Fibroblast of upper back skin (primary cell): ENCODE measurements around the gene B3GAT3.
"Not testable (repeated sequence)": the region's sequence is repeated elsewhere in the genome, so short reads cannot be mapped to it uniquely, and the experiment has no call there.

Source experiments
- DNase-seq: peaks from one replicate; pipeline ENCODE4 v3.0.0-alpha.2; 2013

Gene B3GAT3

GRCh38 chr11:62577046-62577714 is 44.6 kb downstream of the B3GAT3 start:
- no peak for DNase-seq

- DNase-seq: no peak
Measured at GRCh38 chr11:62575837-62576236, 45.9 kb downstream of the B3GAT3 start.

- DNase-seq: no peak
Measured at GRCh38 chr11:62575156-62575555, 46.6 kb downstream of the B3GAT3 start.

GRCh38 chr11:62574363-62575071 is 47.3 kb downstream of the B3GAT3 start:
- peak; percentile 36 for DNase-seq

- DNase-seq: peak; percentile 100
Measured at GRCh38 chr11:62573592-62574362, 48.0 kb downstream of the B3GAT3 start, which contains the start of gene EEF1G. TSS of gene EEF1G (minus strand) at chr11:62573891. CDS start at chr11:62573842, 49 bp downstream.

- no peak for DNase-seq
Measured at GRCh38 chr11:62573006-62573591, 48.7 kb downstream of the B3GAT3 start.

- DNase-seq: no peak
Measured at GRCh38 chr11:62572431-62572830, 49.4 kb downstream of the B3GAT3 start.

- DNase-seq: not testable (repeated sequence)
Measured at GRCh38 chr11:62571493-62571892, 50.3 kb downstream of the B3GAT3 start.

GRCh38 chr11:62570903-62571302 is 50.9 kb downstream of the B3GAT3 start:
- not testable (repeated sequence) for DNase-seq

GRCh38 chr11:62569611-62570010 is 52.2 kb downstream of the B3GAT3 start:
- no peak for DNase-seq

- DNase-seq: no peak
Measured at GRCh38 chr11:62567018-62567633, 54.7 kb downstream of the B3GAT3 start.

- no peak for DNase-seq
Measured at GRCh38 chr11:62566247-62566646, 55.5 kb downstream of the B3GAT3 start.
